Astrocyte (in vitro differentiated cells and primary cell): ENCODE data around the gene ENOX1.

ENCODE experiments used
- EZH2 ChIP-seq: IDR thresholded peaks from 2 replicates; pipeline ENCODE4 v1.6.1; 2012; ENCODE audit warnings: mild to moderate bottlenecking, low read length, inconsistent platforms; ENCODE audit not compliant: insufficient read depth
- TF ChIP-seq, protein P1 (sequence below): IDR thresholded peaks from 2 replicates; pipeline ENCODE4 v1.5.1; 2011; ENCODE audit warnings: low read depth, mild to moderate bottlenecking, inconsistent platforms, low read length, moderate library complexity; ENCODE audit not compliant: insufficient read depth

DNA sequence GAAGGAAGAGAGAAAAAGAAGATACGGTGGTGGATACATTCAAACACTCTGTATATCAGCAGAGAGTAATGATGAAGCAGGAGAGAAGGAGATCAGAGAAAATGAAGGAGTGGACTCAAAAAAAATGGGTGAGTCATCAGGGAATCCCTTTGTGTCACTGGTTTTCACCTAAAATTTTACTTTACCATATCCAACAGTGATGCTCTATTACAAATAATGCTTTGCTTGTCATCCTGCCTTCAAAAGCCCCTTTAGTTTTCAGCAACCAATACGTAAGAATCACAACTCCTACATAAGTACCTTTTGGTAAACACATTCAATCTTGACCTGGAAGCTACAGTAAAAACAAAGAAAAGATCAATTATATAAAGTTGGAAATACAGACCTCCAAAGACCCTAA, 88.8 kb downstream of the ENOX1 start:
- TF ChIP-seq, protein P1, sequence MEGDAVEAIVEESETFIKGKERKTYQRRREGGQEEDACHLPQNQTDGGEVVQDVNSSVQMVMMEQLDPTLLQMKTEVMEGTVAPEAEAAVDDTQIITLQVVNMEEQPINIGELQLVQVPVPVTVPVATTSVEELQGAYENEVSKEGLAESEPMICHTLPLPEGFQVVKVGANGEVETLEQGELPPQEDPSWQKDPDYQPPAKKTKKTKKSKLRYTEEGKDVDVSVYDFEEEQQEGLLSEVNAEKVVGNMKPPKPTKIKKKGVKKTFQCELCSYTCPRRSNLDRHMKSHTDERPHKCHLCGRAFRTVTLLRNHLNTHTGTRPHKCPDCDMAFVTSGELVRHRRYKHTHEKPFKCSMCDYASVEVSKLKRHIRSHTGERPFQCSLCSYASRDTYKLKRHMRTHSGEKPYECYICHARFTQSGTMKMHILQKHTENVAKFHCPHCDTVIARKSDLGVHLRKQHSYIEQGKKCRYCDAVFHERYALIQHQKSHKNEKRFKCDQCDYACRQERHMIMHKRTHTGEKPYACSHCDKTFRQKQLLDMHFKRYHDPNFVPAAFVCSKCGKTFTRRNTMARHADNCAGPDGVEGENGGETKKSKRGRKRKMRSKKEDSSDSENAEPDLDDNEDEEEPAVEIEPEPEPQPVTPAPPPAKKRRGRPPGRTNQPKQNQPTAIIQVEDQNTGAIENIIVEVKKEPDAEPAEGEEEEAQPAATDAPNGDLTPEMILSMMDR, result no peak
- no peak for TF ChIP-seq EZH2
